Measurements from ENCODE around the gene CCP110.

GRCh38 chr16:19560078-19560477 lies 36.3 kb downstream of the CCP110 start:
- no peak for TF ChIP-seq CTCF (IDR thresholded peaks at IDR 0.05)
- no peak for TF ChIP-seq EZH2 (IDR thresholded peaks at IDR 0.05; ENCODE audit: borderline replicate concordance, insufficient read depth, low read depth, low read length, poor library complexity, severe bottlenecking)

All from B cell (primary cell).